GM12878 (cell line): ENCODE data around the gene OGFR. TPM values are rescaled to one million over a fixed set of nuclear protein-coding genes. Genes with fewer than 3 reads are reported as not detected.

Source experiments
- ATAC-seq: fragments of 200-7000 bp; cut with Tn5 transposase; 3 replicates; pipeline ENCODE4 v1.9.1; 2020; ENCODE audit warnings: mild to moderate bottlenecking, moderate library complexity
- BruUV-seq: library from RNA; stranded (reverse); fragments of 400-500 nt; replicated peaks from 2 replicates; lab custom pipeline; 2021; lab: Mats Ljungman, UMichigan
- CTCF ChIA-PET: fragments of 300-600 bp; sonication (Branson Sonifier 250); formaldehyde crosslinking; extraction: SDS; loops from one replicate; lab custom pipeline; 2021; ENCODE audit warnings: inconsistent platforms; lab: Yijun Ruan, JAX
- POLR2A ChIA-PET: fragments of 350-600 bp; formaldehyde crosslinking; extraction: SDS; loops from one replicate; lab custom pipeline; 2021; ENCODE audit warnings: inconsistent platforms; lab: Charles Lee
- RAD21 ChIA-PET: fragments of 300-600 bp; sonication (Branson Sonifier 250); formaldehyde crosslinking; loops from one replicate; lab custom pipeline; 2023; ENCODE audit warnings: antibody characterized with exemption; ENCODE audit not compliant: unreplicated experiment; lab: Charles Lee
- SMC1A ChIA-PET: fragments of 300-600 bp; sonication (Branson Sonifier 250); formaldehyde crosslinking; loops from one replicate; lab custom pipeline; 2023; ENCODE audit not compliant: unreplicated experiment, uncharacterized antibody; lab: Charles Lee
- DNase-seq: peaks from one replicate; pipeline ENCODE4 v3.0.0-alpha.2; 2011; ENCODE audit warnings: low read depth, low spot score
- FAIRE-seq: peaks from 3 replicates; lab custom pipeline; 2011; peaks lifted over from hg19 to GRCh38; lab: Jason Lieb, UNC
- H2AFZ ChIP-seq: 2 replicates; pipeline ENCODE4 v1.6.0; 2011; ENCODE audit warnings: low read depth, low read length, control low read depth; ENCODE audit not compliant: control insufficient read depth
- H3K27ac ChIP-seq: 2 replicates; pipeline ENCODE4 v1.5.1; 2011; ENCODE audit warnings: control low read depth; ENCODE audit not compliant: control insufficient read depth, insufficient read depth
- H3K27me3 ChIP-seq, 2 experiments: replicated peaks in 1 of 2; 2 replicates each; pipeline versions ENCODE4 v1.6.0 to v1.6.1; 2011; ENCODE audit warnings: low read length in 1 of 2; ENCODE audit not compliant: control insufficient read depth in 2 of 2, insufficient read depth in 2 of 2
- H3K36me3 ChIP-seq, 2 experiments: 2 replicates each; pipeline ENCODE4 v1.5.1; 2011; ENCODE audit warnings: low read length in 1 of 2; ENCODE audit not compliant: control insufficient read depth in 2 of 2, insufficient read depth in 2 of 2
- H3K4me1 ChIP-seq: 2 replicates; pipeline ENCODE4 v1.6.1; 2011; ENCODE audit warnings: mild to moderate bottlenecking, low read length, moderate library complexity, mixed read lengths; ENCODE audit not compliant: control insufficient read depth, insufficient read depth
- H3K4me2 ChIP-seq: 2 replicates; pipeline ENCODE4 v1.6.0; 2011; ENCODE audit warnings: control low read depth; ENCODE audit not compliant: control insufficient read depth, insufficient read depth
- H3K4me3 ChIP-seq: fragments of 200-600 bp; sonication (generic); 2 replicates; pipeline ENCODE4 v1.5.1; 2016
- H3K79me2 ChIP-seq: 2 replicates; pipeline ENCODE4 v1.6.0; 2011; ENCODE audit warnings: low read length; ENCODE audit not compliant: control insufficient read depth, insufficient read depth
- H3K9ac ChIP-seq: 2 replicates; pipeline ENCODE4 v1.8.0; 2011; ENCODE audit warnings: low read length, control low read depth, mixed read lengths; ENCODE audit not compliant: control insufficient read depth, insufficient read depth
- H3K9me3 ChIP-seq: replicated peaks from 3 replicates; pipeline ENCODE4 v1.5.1; 2011; ENCODE audit warnings: mild to moderate bottlenecking, low read length; ENCODE audit not compliant: control insufficient read depth, insufficient read depth
- H4K20me1 ChIP-seq: 2 replicates; pipeline ENCODE4 v1.6.0; 2011; ENCODE audit not compliant: control insufficient read depth, insufficient read depth
- BCL11A ChIP-seq: IDR thresholded peaks from 2 replicates; pipeline ENCODE4 v1.6.1; 2011; ENCODE audit warnings: low read depth, low read length
- CHD2 ChIP-seq: IDR thresholded peaks from 2 replicates; pipeline ENCODE4 v1.6.1; 2011; ENCODE audit warnings: low read depth, low read length, improper control_type of control experiment, borderline replicate concordance
- EZH2 ChIP-seq: IDR thresholded peaks from 2 replicates; pipeline ENCODE4 v1.6.1; 2012; ENCODE audit warnings: low read depth, mild to moderate bottlenecking, control low read depth, inconsistent platforms, low read length, borderline replicate concordance; ENCODE audit not compliant: control insufficient read depth
- FOXM1 ChIP-seq: IDR thresholded peaks from 2 replicates; pipeline ENCODE4 v1.6.1; 2012; ENCODE audit warnings: low read depth, mild to moderate bottlenecking, inconsistent platforms, low read length, moderate library complexity
- KAT2A ChIP-seq: conservative IDR thresholded peaks from 2 replicates; pipeline ENCODE4 v1.6.1; 2011; ENCODE audit warnings: low read depth, low read length; ENCODE audit not compliant: control insufficient read depth
- PAX5 ChIP-seq: IDR thresholded peaks from 2 replicates; pipeline ENCODE4 v1.6.1; 2011; ENCODE audit warnings: low read depth, low read length, borderline replicate concordance
- RAD51 ChIP-seq: fragments of 450-650 bp; IDR thresholded peaks from 2 replicates; pipeline ENCODE4 v1.6.1; 2016; ENCODE audit warnings: moderate library complexity, mild to moderate bottlenecking, inconsistent platforms
- RELB ChIP-seq: fragments of 450-650 bp; IDR thresholded peaks from 2 replicates; pipeline ENCODE4 v1.6.1; 2017; ENCODE audit warnings: low read depth, mild to moderate bottlenecking, moderate library complexity
- SMAD5 ChIP-seq: IDR thresholded peaks from 2 replicates; pipeline ENCODE4 v1.6.1; 2016; ENCODE audit warnings: antibody characterized with exemption, low read depth
- TARDBP ChIP-seq: IDR thresholded peaks from 2 replicates; pipeline ENCODE4 v1.6.1; 2016; ENCODE audit warnings: borderline replicate concordance
- TBL1XR1 ChIP-seq: IDR thresholded peaks from 2 replicates; pipeline ENCODE4 v1.6.1; 2012; ENCODE audit warnings: low read depth, low read length, improper control_type of control experiment
- USF2 ChIP-seq: IDR thresholded peaks from 2 replicates; pipeline ENCODE4 v1.6.1; 2011; ENCODE audit warnings: low read depth, low read length, improper control_type of control experiment, borderline replicate concordance
- WGBS: methylation state at CpG from one replicate; pipeline ENCODE4 v1.1.6; 2016; ENCODE audit warnings: low lambda C conversion rate; ENCODE audit not compliant: insufficient replicate concordance, insufficient coverage; ENCODE audit errors: missing lambda C conversion rate; 5-methylcytosine and 5-hydroxymethylcytosine counted together
- in situ Hi-C: fragments of 300-500 bp; cut with MboI; formaldehyde crosslinking; loops from 9 replicates; pipeline ENCODE4 v1.14.3; 2018; ENCODE audit warnings: mixed read lengths
- intact Hi-C: fragments of 100-400 bp; cut with micrococcal nuclease; formaldehyde crosslinking; loops from one replicate; pipeline ENCODE4 v1.14.2; 2022; ENCODE audit not compliant: unreplicated experiment
- polyA plus RNA-seq, 11 experiments: library from polyadenylated mRNA; depleted of rRNA in 4 of 11; unstranded in 6 of 11; stranded (reverse) in 5 of 11; fragments of >200 nt; fragmentation: Nextera tagmentation in 4 of 11; fragmentation: Illumina TruSeq in 1 of 11; extraction: Ambion mirVana in 4 of 11; extraction: Trizol in 1 of 11; gene quantifications; 1 replicate in 1 of 11; 2 replicates in 10 of 11; pipeline versions ENCODE4 v1.2.1 to v1.2.3, GENCODE V29; 2011 to 2016; ENCODE audit warnings: inconsistent platforms in 2 of 11, missing spikeins in 2 of 11, low read depth in 1 of 11
- total RNA-seq, 4 experiments: library from RNA; depleted of rRNA in 3 of 4; stranded (reverse); fragments of >200 nt in 3 of 4; fragmentation: Illumina TruSeq in 1 of 4; extraction: Trizol in 1 of 4; gene quantifications; 2 replicates each; pipeline versions ENCODE4 v1.2.1 to v1.2.3, GENCODE V29; 2013 to 2021

OGFR gene
- total and polyA plus RNA-seq, 10 of the 15 experiments (the other 5 are each of a cell fraction or from before 2014, with no cell fraction given) = 0.72 to 62.1 (median 27.3) TPM

DNA sequence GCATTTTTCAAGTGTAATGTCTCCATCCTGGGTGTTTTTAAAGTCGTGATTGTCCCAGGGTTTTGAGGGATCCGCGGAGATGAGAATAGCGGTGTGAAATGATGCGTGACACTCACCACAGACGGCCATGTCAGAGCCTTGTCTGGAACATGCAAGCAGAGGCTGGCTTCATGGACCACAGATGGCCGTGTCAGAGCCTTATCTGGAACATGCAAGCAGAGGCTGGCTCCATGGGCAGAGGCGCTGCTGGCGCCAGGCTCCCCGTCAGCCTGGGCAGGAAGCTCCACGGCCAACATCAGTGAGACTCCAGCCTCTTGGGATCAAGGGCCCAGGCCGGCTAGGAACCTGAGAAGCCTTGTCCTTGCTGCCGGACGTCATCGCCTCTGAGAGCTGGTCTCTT, 16.0 kb upstream of the OGFR start:
- in situ Hi-C loops (no loop called here), intact Hi-C loops (no loop called here)
- Histone ChIP-seq H2AFZ (no peak overlapping the region), H3K4me2 (no peak overlapping the region), H3K36me3 (no peaks in the 10 kb centered on the region; a peak in 1 of 4 replicates), H3K4me1 (peaks cover 10% of the 10 kb centered on the region), H4K20me1 (no peaks in the 10 kb centered on the region), H3K9me3 (no peaks in the 10 kb centered on the region; the same call in 2 of the 3 replicates), H3K27me3 (peaks cover 2 to 4% of the 10 kb centered on the region in 2 experiments; a peak in 2 of 4 replicates), H3K27ac (no peak overlapping the region), H3K4me3 (no peak overlapping the region), H3K79me2 (no peaks in the 10 kb centered on the region), H3K9ac (no peak overlapping the region)
- no TSS peak for BruUV-seq
- ATAC-seq (no peak), FAIRE-seq (no peak), DNase-seq (no peak)
- no peak for TF ChIP-seq TBL1XR1
- no peak for TF ChIP-seq EZH2
- no peak for TF ChIP-seq SMAD5
- TF ChIP-seq RELB = no peak
- no peak for TF ChIP-seq USF2
- no peak for TF ChIP-seq TARDBP
- TF ChIP-seq KAT2A = no peak
- TF ChIP-seq FOXM1 = no peak
- TF ChIP-seq RAD51 = no peak
- TF ChIP-seq PAX5 = no peak
- TF ChIP-seq CHD2 = no peak
- no peak for TF ChIP-seq BCL11A
- CTCF ChIA-PET = interaction anchor here (0.5 to 2.1 kb wide), 4 partner anchors 20 to 172 kb away, joined by 3 to 5 read pairs (median 4); no protein-coding TSS in a partner anchor
- SMC1A ChIA-PET = interaction anchor here (0.9 to 1.5 kb wide), 5 partner anchors 20 to 287 kb away, joined by 3 to 4 read pairs (median 3); no protein-coding TSS in a partner anchor
- POLR2A ChIA-PET = no interaction called here
- RAD21 ChIA-PET = no interaction called here
- WGBS = 48% methylated on average over 15 of the region's 15 CpGs
